Measurements from ENCODE around the gene ZKSCAN8. TPM values are rescaled to one million over a fixed set of nuclear protein-coding genes. Genes with fewer than 3 reads are reported as not detected.
A peak's percentile ranks its signal among the peaks of the same experiment; 100 is the strongest.

The ZKSCAN8 gene
- total RNA-seq, 1 donor from 2014 or later: 20.9 TPM

DNA sequence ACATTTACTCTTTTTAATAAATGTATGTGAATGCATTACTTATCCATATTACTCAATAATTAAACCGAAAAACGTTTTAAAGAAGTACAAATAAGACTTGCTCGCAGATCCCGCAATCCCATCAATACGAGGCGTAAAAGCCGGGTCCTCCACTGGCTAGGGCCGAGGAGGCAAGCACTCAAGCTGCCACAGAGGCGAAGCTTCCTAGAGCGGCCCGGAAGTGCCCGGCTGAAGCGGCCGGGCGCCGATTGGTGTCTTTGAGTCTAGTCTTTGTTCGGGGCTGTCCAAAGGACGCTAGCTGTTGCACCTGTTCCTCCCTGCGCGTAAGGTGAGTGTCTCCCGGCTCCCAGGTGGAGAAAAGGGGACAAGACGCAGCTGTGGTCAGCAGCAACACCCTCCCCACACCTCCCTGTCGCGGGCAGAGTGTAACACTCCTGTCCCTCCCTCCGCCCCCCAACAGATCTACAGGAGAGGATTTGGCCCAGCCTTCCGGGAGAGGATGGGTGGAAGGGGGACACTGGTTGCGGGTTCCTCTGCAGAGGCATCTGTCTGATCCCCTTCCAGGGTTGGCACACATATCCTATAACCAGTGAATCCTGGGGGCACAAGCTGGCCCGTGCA, 17.2 kb upstream of the ZKSCAN8 start, which contains the start of gene ZSCAN16:
ZSCAN16 (plus strand) TSS at position 260 of the 621 bp plus-strand sequence. CDS start 835 bp downstream, outside the sequence.
- Histone ChIP-seq H3K9me3 (no peaks in the 10 kb centered on the region), H3K27ac (peak within 1 kb of the TSS; percentile 79), H3K27me3 (no peaks in the 10 kb centered on the region), H3K36me3 (peaks cover 23% of the 10 kb centered on the region), H3K4me3 (peak within 1 kb of the TSS; percentile 76), H3K4me1 (peaks cover 14% of the 10 kb centered on the region)
- TF ChIP-seq, protein P1, sequence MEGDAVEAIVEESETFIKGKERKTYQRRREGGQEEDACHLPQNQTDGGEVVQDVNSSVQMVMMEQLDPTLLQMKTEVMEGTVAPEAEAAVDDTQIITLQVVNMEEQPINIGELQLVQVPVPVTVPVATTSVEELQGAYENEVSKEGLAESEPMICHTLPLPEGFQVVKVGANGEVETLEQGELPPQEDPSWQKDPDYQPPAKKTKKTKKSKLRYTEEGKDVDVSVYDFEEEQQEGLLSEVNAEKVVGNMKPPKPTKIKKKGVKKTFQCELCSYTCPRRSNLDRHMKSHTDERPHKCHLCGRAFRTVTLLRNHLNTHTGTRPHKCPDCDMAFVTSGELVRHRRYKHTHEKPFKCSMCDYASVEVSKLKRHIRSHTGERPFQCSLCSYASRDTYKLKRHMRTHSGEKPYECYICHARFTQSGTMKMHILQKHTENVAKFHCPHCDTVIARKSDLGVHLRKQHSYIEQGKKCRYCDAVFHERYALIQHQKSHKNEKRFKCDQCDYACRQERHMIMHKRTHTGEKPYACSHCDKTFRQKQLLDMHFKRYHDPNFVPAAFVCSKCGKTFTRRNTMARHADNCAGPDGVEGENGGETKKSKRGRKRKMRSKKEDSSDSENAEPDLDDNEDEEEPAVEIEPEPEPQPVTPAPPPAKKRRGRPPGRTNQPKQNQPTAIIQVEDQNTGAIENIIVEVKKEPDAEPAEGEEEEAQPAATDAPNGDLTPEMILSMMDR (IDR thresholded peaks at IDR 0.05): no peak
- intact Hi-C loops (cut with DNase I): no loop called here
- DNase-seq: peak; percentile 92
- ATAC-seq: peak; percentile 99

DNA sequence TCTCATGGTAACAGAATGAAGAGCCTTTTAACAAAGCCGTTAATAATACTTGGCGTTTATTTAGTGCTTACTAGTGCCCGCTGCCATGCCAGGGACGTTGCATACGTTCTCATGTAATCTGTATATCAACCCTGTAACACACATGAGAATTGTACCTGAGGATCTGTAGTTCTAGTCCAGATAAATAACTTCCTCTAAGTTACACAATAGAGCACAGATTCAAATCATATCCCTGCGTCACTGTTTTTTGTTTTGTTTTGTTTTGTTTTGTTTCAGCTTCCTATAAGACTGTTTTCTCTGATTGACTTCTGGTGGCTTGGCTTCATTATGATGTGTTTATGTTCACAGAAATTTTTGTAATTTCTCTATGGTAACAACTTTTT, 16.7 kb upstream of the ZKSCAN8 start:
- intact Hi-C loops (cut with DNase I): no loop called here
- TF ChIP-seq, protein P1 (IDR thresholded peaks at IDR 0.05): no peak
- ATAC-seq (peak; percentile 3), DNase-seq (no peak)
- peak overlapping the region; percentile 79 for H3K27ac ChIP-seq
- H3K36me3 ChIP-seq: peaks cover 25% of the 10 kb centered on the region
- H3K9me3 ChIP-seq: no peaks in the 10 kb centered on the region
- H3K4me3 ChIP-seq: peak overlapping the region; percentile 76
- peaks cover 14% of the 10 kb centered on the region for H3K4me1 ChIP-seq
- no peaks in the 10 kb centered on the region for H3K27me3 ChIP-seq

DNA sequence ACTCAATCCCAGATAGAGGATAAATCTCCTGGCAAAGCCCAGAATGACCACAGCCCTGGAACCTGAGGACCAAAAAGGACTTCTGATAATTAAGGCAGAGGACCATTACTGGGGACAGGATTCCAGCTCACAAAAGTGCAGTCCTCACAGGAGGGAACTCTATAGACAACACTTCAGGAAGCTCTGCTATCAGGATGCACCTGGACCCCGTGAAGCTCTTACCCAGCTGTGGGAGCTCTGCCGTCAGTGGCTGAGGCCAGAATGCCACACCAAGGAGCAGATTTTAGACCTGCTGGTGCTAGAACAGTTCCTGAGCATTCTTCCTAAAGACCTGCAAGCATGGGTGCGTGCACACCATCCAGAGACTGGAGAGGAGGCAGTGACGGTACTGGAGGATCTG, 16.3 kb upstream of the ZKSCAN8 start:
- Histone ChIP-seq H3K27me3 (no peaks in the 10 kb centered on the region), H3K4me3 (peak overlapping the region; percentile 76), H3K9me3 (no peaks in the 10 kb centered on the region), H3K4me1 (peaks cover 14% of the 10 kb centered on the region), H3K27ac (no peak overlapping the region), H3K36me3 (peaks cover 29% of the 10 kb centered on the region)
- no peak for DNase-seq
- ATAC-seq: no peak
- intact Hi-C loops (cut with DNase I): no loop called here
- TF ChIP-seq, protein P1 (IDR thresholded peaks at IDR 0.05): no peak

DNA sequence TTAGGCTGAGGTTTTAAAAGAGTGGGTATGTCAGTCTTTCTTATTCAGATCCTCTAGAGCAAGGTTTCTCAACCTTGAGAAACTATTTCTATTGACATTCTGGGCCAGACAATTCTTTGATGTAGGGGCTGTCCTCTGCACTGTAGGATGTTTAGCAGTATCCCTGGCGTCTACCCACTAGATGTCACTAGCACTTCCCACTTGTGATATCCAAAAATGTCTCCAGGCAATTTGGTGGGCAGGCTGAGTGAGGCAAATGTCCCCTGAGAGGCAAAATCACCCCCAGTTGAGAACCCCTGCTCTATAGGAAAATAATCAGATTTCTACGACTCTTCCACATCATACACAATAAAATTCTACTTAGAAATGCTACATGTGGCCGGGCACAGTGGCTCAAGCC, 7.7 kb upstream of the ZKSCAN8 start:
- ATAC-seq (no peak), DNase-seq (no peak)
- TF ChIP-seq, protein P1 (IDR thresholded peaks at IDR 0.05): peak; percentile 29
- H3K4me1 ChIP-seq: peaks cover 17% of the 10 kb centered on the region
- H3K4me3 ChIP-seq: no peak overlapping the region
- no peaks in the 10 kb centered on the region for H3K9me3 ChIP-seq
- intact Hi-C loops (cut with DNase I): loop anchor here (10.0 kb wide), 1 partner anchor 221 kb away; no protein-coding TSS in a partner anchor
- no peaks in the 10 kb centered on the region for H3K27me3 ChIP-seq
- peaks cover 21% of the 10 kb centered on the region for H3K36me3 ChIP-seq
- H3K27ac ChIP-seq: no peak overlapping the region

DNA sequence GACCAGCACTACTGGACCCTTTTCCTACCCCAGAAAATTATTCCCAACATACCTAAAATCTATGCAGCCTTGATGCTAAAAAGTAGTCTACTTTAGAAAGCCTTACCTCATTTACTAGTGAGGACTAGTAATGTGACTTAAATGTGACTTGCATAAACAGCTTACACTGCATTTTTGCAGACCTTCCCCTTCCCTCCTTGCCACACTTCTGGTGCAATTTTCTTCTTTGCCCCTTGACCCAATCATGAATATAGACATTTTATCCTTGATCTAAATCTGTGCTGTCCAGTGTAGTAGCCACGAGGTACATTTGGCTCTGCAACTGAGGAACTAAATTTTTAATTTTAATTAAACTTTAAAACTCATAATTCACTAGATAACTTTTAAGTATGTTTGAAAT, 7.0 kb upstream of the ZKSCAN8 start:
- H3K9me3 ChIP-seq: no peaks in the 10 kb centered on the region
- peaks cover 14% of the 10 kb centered on the region for H3K36me3 ChIP-seq
- H3K27me3 ChIP-seq: no peaks in the 10 kb centered on the region
- no peak overlapping the region for H3K4me3 ChIP-seq
- TF ChIP-seq, protein P1 (IDR thresholded peaks at IDR 0.05): no peak
- peaks cover 17% of the 10 kb centered on the region for H3K4me1 ChIP-seq
- intact Hi-C loops (cut with DNase I): loop anchor here (10.0 kb wide), 1 partner anchor 220 kb away; no protein-coding TSS in a partner anchor
- DNase-seq (no peak), ATAC-seq (peak; percentile 8)
- H3K27ac ChIP-seq: no peak overlapping the region
